ENCODE results near the gene KRTAP4-5.
"Not testable (repeated sequence)": the region's sequence is repeated elsewhere in the genome, so short reads cannot be mapped to it uniquely, and the experiment has no call there.

Gene KRTAP4-5

DNA sequence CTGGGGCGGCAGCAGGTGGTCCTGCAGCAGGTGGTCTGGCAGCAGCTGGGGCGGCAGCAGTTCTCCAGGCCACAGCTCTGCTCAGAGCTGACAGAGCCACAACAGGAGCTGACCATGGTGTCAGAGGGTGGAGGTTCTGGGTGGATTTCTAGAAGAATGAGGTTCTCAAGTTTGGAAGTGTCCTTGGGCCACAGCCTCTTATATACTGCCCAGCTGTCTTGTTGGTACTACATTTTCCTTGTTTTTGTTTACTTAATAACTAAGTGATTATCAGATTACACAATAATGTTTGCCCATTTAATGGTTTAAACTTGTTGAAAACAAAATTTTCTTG lies at the start of gene KRTAP4-5:
KRTAP4-5 (minus strand) TSS at position 174 of the 334 bp plus-strand sequence; CDS start at position 116, 58 bp downstream.
- DNase-seq: no peak

DNA sequence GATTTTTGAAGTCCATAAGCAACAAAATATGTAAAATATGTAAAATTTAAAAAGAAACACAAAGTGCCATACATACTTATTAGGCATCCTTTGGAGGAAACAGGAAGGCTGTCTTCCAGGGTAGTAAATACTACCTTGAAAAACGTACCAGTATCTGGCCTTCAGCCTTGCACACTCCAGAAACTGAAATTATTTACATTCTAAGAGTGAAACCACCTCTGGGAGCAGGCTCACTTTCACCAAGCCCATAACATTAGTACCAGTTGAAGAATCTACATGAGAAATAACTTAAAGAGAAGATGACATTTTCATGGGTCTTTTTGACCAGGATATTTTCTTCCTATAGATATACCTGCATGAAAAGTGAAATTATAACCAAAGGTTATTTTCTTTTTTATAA lies 46.4 kb upstream of the KRTAP4-5 start:
- DNase-seq: no peak

DNA sequence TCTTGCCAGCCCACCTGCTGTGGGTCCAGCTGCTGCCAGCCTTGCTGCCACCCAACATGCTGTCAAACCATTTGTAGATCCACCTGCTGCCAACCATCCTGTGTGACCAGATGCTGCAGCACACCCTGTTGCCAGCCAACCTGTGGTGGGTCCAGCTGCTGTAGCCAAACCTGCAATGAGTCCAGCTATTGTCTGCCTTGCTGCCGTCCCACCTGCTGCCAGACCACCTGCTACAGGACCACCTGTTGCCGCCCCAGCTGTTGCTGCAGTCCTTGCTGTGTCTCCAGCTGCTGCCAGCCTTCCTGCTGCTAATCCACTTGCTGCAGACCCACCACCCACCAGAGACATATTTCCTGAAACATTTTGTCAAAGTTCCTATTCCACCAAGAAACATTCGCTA lies 40.7 kb upstream of the KRTAP4-5 start:
- DNase-seq: no peak

DNA sequence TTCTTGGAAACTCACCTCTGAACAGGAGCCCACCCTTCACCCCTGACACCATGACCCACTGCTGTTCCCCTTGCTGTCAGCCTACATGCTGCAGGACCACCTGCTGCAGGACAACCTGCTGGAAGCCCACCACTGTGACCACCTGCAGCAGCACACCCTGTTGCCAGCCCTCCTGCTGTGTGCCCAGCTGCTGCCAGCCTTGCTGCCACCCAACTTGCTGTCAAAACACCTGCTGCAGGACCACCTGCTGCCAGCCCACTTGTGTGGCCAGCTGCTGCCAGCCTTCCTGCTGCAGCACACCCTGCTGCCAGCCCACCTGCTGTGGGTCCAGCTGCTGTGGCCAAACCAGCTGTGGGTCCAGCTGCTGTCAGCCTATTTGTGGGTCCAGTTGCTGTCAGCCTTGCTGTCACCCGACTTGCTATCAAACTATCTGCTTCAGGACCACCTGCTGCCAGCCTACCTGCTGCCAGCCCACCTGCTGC lies 40.3 kb upstream of the KRTAP4-5 start, which contains the start of gene KRTAP9-1:
KRTAP9-1 (plus strand) TSS at position 51 of the 482 bp plus-strand sequence; CDS start at position 51, 0 bp downstream.
- not testable (repeated sequence) for DNase-seq

DNA sequence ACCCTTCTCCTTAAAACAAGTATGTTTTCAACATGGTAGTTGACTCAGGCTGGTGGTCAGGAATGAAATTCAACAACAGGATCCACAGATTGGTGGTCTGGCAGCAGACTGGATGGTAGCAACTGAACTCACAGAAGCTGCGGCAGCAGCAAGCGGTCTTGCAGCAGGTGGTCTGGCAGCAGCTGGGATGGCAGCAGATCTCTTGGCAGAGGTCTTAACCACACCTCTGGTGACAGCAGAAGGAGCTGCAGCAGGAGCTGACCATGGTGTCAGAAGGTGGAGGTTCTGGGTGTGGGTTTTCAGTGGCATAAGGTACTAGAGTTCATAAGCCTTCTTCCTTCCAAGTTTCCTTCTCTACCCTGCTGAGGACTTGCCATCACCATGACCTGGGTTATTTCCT lies 37.2 kb upstream of the KRTAP4-5 start:
- no peak for DNase-seq

DNA sequence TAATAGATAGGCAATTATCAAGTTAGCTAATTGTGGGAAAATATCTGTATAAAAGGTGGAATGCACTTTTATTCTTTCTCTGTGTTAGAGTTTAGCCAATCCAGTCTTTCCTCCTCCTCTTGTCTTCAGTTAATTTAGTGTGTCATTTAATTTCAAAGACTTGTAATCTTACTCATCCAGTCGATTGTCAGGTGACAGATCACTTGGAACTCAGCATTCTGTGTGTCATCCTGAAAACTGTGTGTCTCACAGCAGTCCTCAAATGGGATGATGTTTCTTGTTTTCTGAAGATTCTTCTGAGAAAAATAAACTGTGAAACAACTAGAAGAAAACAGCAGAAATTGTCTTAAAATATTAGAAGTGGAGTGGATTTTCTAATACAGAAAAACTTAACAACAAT lies 35.4 kb upstream of the KRTAP4-5 start:
- DNase-seq: no peak

DNA sequence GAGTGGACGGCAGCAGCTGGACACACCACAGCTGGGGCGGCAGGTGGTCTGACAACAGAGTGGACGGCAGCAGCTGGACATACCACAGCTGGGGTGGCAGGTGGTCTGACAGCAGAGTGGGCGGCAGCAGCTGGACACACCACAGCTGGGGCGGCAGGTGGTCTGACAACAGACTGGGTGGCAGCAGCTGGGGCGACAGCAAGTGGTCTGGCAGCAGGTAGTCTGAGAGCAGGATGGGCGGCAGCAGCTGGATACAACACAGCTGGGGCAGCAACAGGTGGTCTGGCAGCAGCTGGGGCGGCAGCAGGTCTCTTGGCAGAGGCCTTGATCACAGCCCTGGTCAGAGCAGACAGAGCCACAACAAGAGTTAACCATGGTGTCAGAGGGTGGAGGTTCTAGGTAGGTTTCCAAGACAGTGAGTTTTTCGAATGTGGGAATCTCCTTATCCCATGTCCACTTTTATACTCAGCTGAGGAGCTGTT lies 34.9 kb upstream of the KRTAP4-5 start, which contains the start of gene KRTAP4-1:
KRTAP4-1 (minus strand) TSS at position 432 of the 482 bp plus-strand sequence; CDS start at position 375, 57 bp downstream.
- DNase-seq: no peak

DNA sequence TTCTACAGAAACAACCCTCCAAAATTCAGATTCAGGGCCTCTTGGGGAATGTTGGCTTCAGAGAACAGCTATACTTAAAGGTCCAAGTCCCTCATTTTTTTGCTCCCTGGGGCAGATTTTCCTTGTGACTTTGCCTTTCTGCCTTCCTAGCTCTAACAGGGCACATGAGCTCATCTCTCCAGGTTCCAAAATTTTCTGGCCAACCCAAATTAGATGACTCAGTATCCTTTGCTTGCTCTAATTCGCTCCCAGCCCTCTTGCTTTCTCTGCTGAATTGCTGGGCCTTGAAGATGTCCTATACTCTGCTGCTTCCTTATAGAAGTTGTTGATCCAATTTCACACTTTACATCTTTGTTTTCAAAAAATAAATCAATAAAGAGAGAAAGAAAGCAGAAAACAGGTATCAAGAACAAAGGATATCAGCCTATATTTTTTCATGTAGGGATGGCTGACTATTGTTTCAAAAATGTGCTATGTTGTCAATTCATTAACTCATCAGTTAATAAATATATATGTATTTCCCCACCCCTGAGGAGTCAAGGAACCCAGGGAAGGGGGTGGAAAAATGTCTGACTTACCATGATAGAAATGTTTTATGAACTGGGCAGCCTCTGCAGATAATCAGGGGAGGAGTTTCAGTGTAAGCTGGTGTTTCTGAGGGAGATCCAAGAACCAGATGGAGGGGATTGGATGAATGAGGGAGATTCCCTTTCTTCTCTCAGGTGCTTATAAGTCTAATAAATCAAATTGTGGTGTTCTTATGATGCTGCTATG lies 29.4 kb upstream of the KRTAP4-5 start:
- DNase-seq: no peak

DNA sequence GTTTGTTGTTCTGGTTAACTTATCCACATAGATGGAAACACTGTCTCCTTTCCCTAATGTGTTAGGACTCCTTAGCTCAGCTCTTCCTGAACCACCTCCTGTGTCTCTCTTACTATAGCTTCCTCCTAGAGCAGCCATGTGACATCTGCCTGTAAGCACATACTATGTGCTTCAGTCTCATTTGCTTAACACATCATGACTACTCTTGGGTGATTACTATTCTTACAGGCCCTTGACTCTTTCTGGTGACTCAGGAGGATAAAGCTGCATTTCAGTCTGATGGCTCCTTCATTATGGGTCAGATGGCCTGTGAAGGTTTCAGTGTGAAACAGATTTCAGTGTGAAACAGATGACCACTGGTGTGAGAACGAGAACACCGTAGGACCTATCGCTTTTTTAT lies 28.7 kb upstream of the KRTAP4-5 start:
- DNase-seq: no peak

DNA sequence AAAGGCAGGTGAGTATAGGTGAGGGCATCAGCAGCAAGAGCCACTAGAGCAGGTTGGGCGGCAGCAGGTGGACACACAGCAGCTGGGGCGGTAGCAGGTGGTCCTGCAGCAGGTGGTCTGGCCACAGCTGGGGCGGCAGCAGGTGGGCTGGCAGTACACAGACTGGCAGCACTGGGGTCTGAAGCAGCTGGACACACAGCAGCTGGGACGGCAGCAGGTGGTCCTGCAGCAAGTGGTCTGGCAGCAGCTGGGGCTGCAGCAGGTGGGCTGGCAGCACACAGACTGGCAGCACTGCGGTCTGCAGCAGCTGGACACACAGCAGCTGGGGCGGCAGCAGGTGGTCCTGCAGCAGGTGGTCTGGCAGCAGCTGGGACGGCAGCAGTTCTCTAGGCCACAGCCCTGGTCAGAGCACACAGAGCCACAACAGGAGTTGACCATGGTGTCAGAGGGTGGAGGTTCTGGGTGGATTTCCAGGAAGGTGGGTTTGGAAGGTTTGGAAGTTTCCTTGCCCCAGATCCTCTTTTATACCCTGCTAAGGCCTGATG lies 28.2 kb upstream of the KRTAP4-5 start, which contains the start of gene KRTAP4-2:
KRTAP4-2 (minus strand) TSS at position 495 of the 545 bp plus-strand sequence; CDS start at position 438, 57 bp downstream.
- no peak for DNase-seq

DNA sequence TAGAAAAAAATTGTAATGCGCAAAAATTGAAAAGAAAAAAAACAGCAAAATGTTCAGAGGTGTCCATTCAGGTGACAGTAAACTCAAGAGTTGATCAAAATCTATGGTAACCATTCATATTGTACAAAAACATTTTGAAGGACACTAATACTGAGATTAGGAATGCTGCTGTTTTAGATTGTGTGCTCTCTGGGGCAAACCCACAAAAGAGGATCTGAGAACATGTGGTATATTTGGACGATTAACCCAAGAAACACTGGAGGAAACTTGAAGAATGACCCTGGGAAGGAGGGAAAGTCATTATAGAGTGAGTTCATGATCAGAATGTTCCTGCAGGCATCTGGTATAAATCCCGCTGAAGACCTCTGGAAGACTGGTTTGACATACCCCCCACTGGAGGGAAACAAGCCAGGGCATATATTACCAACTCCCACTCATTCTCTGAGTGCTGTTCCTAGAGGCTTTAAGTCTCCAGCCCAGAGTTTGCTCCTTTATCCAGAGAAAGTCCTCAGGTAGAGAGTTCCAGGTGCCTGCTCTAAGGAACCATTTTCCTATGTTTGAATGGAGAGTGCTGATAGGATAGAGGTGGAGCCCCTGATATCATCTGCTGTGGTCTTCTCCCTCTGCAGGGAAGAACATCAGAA lies 27.2 kb upstream of the KRTAP4-5 start:
- DNase-seq: no peak

DNA sequence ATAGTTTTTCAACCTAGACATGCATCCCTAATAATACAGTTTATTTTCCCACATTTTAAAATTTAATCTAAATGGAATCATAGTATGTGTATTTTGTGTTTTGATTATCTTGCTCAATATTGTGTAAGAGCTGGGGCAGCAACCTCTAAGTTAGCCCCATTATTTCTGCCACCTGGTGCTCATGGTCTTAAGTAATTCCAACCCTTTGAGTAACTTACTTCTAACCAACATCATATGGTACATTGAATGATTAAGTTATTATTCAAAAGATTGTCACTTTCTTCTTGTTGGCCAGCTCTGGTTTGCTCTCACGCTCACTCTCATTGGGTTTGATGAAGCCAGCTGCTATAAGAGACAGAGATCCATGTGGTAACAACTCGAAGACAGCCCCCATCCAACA lies 22.3 kb upstream of the KRTAP4-5 start:
- DNase-seq: no peak

DNA sequence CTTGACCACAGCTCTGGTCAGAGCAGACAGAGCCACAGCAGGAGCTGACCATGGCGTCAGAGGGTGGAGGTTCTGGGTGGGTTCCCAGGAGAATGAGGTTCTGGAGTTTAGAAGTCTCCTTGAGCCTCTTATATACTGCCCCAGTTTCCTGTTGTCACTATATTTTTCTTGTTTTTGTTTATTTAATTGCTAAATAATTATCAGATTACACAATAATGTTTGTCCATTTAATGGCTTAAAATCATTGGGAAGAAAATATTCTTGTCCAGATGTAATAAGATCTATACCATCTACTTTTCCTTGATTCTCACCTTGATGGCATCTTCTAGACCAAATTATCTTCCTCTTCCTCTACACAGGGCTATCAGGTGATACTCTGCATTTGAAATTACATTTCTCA lies 18.5 kb upstream of the KRTAP4-5 start, which contains the start of gene KRTAP4-3:
KRTAP4-3 (minus strand) TSS at position 101 of the 400 bp plus-strand sequence; CDS start at position 52, 49 bp downstream.
- DNase-seq: no peak

DNA sequence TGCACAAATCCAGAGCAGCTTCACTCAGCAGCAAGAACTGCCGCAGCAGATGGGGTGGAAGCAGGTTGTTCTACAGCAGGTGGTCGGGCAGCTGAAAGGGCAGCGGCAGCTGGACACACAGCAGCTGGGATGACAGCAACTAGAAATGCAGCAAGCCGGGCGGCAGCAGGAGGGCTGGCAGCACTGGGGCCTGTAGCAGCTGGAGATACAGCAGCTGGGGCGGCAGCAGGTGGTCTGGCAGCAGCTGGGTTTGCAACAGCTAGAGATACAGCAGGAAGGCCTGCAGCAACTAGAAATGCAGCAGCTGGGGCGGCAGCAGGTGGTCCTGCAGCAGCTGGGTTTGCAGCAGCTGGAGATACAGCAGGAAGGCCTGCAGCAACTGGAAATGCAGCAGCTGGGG lies 17.9 kb upstream of the KRTAP4-5 start:
- DNase-seq: no peak

DNA sequence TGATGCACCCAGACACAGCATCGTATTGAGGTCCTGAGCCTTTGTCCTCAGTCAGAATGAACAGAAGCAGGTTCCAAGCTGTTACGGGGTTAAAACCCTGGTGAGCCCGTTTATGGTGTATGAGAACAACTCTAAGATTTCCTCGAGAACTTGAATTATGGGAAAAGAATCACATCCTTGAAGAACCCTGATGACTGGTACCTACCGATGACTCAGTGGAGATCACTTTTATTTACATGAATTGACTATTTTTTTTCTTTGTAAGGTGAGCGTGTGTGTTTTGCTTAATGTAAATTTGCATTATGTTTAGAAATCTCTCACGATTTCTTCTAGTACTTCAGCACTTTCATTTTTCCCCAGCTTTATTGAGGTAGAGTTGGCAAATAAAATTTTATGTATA lies 14.2 kb upstream of the KRTAP4-5 start:
- DNase-seq: no peak

DNA sequence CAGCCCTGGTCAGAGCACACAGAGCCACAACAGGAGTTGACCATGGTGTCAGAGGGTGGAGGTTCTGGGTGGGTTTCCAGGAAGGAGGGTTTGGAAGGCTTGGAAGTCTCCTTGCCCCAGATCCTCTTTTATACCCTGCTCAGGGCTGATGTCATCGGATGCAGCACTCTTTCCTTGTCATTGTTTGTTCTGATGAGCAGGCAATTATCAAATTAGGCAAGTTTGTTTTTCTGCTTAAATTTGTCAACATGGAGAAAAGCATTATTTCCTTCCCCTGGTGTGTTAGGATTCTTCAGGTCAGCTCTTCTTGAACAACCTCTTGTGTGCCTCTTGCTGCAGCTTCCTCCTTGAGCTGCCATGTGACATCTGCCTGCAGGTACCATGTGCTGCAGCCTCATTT lies 11.0 kb upstream of the KRTAP4-5 start, which contains the start of gene KRTAP4-4:
KRTAP4-4 (minus strand) TSS at position 101 of the 400 bp plus-strand sequence; CDS start at position 44, 57 bp downstream.
- DNase-seq: no peak

DNA sequence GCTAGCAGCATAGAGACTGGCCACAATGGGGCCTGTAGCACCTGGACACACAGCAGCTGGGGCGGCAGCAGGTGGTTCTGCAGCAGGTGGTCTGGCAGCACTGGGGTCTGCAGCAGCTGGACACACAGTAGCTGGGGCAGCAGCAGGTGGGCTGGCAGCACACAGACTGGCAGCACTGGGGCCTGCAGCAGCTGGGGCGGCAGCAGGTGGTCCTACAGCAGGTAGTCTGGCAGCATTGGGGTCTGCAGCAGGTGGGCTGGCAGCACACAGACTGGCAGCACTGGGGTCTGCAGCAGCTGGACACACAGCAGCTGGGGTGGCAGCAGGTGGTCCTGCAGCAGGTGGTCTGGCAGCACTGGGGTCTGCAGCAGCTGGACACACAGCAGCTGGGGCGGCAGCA lies 10.6 kb upstream of the KRTAP4-5 start:
- not testable (repeated sequence) for DNase-seq

DNA sequence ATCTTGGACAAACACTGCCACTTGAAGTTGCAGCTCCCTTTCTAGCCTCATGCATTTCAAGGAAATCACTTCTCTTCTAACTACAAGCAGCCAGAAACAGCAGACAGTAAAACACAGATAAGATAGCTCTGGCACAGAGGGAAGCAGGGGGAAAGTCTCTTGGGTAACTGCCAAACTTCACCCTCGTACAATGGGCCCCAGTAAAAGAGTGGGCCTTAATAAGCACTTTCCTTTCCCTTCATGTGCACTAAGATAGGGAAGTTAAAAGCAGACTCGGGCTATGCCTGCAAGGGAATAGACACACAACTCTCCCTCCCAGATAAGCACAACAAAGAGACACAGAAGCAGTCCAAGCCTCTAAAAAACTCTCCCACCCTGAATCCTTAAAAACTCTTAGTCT lies 4.2 kb upstream of the KRTAP4-5 start:
- DNase-seq: no peak

DNA sequence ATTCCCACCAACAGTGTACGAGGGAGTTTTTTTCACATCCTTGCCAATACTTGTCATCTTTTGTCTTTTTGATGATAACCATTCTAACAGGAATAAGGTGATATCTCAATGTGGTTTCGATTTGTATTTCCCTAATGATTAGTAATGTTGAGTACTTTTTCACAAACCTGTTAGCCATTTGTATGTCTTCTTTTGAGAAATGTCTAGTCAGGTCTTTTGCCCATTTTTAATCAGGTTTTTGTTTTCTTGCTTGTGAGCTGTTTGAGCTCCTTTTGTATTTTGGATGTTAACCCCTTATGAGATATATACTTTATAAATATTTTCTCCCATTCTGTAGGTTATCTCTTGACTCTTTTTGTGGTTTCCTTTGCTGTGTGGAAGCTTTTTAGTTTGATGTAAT lies 1.9 kb upstream of the KRTAP4-5 start:
- DNase-seq: no peak

DNA sequence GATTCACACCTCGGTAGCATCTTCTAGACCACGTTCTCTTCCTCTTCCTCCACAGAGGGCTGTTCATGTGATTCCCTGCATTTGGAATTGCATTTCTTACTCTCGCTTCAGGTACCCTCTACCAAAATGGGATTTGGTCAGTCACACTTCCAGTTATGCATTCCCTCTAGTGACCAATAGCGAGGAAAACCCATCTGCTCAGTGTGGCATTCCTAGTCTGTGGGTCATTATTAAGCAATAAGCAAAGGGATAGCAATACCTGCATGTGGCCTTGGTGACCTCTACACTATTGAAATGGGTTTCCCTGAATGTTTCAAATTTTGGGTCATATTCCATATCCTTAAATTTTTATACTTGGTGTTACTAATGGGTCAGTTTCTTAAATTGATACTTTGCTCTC lies 401 bp upstream of the KRTAP4-5 start:
- DNase-seq: no peak

DNA sequence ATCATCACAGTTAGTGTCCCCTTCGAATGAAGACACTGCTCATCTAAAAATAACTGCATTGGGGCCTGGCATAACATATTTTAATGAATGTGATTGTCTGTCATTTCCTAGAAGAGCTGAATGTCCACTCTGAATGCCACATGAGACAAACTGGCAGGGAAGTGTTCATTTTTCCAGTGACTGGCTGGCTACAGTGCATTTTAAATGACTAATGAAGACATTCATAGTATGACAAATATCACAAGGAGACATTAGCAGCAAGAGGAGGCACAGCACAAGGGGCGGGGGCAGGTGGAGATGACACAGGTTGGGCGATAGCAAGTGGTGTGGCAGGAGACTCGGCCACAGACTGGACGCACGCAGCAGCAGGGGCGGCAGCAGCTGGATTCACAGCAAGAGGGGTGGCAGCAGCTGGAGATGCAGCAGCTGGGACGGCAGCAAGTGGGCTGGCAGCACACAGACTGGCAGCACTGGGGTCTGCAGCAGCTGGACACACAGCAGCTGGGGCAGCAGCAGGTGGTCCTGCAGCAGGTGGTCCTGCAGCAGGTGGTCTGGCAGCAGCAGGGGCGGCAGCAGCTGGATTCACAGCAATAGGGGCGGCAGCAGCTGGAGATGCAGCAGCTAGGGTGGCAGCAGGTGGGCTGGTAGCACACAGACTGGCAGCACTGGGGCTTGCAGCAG lies 514 bp downstream of the KRTAP4-5 start:
- not testable (repeated sequence) for DNase-seq

DNA sequence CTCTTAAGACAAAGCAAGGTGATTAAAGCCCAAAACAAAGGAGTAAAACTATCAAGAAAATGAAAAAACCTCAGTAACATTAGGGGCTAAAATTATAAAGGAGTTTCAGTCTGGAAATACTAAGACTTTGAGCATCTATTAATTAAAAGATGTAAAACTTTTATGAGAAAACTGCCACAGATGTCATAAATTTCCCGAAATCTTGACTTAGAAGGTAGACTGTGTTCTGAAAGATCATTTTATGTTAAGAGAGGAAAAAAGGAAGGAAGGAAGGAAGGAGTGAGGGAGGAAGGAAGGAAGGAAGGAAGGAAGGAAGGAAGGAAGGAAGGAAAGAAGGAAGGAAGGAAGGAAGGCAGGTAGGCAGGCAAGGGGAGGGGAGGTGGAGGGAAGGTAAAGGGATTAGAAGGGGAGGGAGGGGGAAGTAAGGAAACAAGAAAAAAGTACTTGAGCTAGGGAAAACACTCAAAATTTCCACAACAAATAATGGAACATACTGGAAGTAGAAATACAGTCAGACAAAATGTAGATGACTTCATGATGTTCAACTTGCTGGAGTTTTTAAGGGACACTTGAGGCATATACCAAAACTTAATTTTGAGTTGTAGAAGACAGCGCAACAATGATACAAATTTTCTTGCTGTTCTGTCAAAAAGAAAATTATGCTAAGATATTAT lies 2.0 kb downstream of the KRTAP4-5 start:
- DNase-seq: no peak

Measured in right forelimb (tissue), 1 donor.